ENCODE data around the gene USP48. TPM values are rescaled to one million over a fixed set of nuclear protein-coding genes. Genes with fewer than 3 reads are reported as not detected.

USP48 gene
- total and polyA plus RNA-seq, 2 of the 8 experiments (the other 6 are each of a cell fraction or from before 2014, with no cell fraction given): 12.8 to 83.5 TPM

DNA sequence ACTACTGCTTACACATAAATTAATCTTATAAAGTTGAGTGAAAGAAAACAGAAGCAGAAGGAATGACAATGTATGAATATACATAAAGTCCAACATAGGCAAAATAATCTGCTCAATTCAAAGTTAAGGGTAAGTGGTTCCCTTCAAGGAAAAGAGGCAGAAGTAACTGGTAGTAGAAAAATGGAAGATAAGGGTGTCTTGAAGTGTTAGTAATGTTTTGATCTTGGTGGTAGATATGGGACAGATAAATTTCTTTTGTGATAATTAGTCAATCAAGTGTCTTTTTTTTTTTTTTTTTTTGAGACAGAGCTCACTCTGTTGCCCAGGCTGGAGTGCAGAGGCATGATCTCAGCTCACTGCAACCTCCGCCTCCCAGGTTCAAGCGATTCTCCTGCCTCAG lies 12.7 kb downstream of the USP48 start:
- Histone ChIP-seq H3K56ac (replicated peaks; ENCODE audit: insufficient read length, low read depth, low read length) (no peak overlapping the region), H2AK5ac (ENCODE audit: low read depth, low read length) (no peak overlapping the region), H2BK120ac (replicated peaks; ENCODE audit: low read depth, low read length) (no peak overlapping the region), H3K9me3 (ENCODE audit: insufficient read depth in 2 of 2, low read depth in 1 of 2, low read length in 1 of 2) (0 out of 4 replicates have a peak, but pooled peaks cover 0 to 2% of the 10 kb centered on the region in 2 experiments), H4K20me1 (replicated peaks in 1 of 2; ENCODE audit: control insufficient read depth in 1 of 2, insufficient read depth in 2 of 2, low read length in 2 of 2) (peaks cover 5 to 11% of the 10 kb centered on the region in 2 experiments), H3K79me2 (ENCODE audit: control insufficient read depth in 1 of 2, insufficient read depth in 2 of 2, low read length in 2 of 2) (peaks cover 24 to 96% of the 10 kb centered on the region in 2 experiments), H3K9ac (replicated peaks in 1 of 4; ENCODE audit: extremely low read depth in 1 of 4, low read depth in 3 of 4, low read length in 3 of 4) (no peak overlapping the region), H3K79me1 (ENCODE audit: low read depth, low read length) (peaks cover 6% of the 10 kb centered on the region), H3K27me3 (replicated peaks in 1 of 4; ENCODE audit: control insufficient read depth in 3 of 4, extremely low read depth in 1 of 4, insufficient read depth in 3 of 4, low read length in 3 of 4) (no peaks in the 10 kb centered on the region), H4K8ac (ENCODE audit: extremely low read depth, insufficient read depth, low read length) (no peak overlapping the region), H3K18ac (ENCODE audit: extremely low read depth, low read length) (no peak overlapping the region), H3K27ac (ENCODE audit: low read depth, low read length) (no peak overlapping the region), H3K36me3 (ENCODE audit: control insufficient read depth in 2 of 4, insufficient read depth in 4 of 4, low read length in 3 of 4) (no peaks in the 10 kb centered on the region), H2BK20ac (ENCODE audit: low read length) (no peak overlapping the region), H3K14ac (ENCODE audit: insufficient read length) (no peak overlapping the region), H3K4me3 (ENCODE audit: extremely low read depth in 1 of 4, insufficient read depth in 2 of 4, low read depth in 3 of 4, low read length in 4 of 4) (no peak overlapping the region), H3K4ac (replicated peaks; ENCODE audit: insufficient read length, low read depth, low read length) (no peak overlapping the region), H3K23ac (ENCODE audit: insufficient read length) (no peak overlapping the region), H2BK15ac (ENCODE audit: low read length) (no peak overlapping the region), H4K5ac (ENCODE audit: insufficient read length, low read depth, low read length) (no peak overlapping the region), H2AFZ (ENCODE audit: low read length) (no peak overlapping the region), H3K23me2 (ENCODE audit: low read depth, low read length) (no peaks in the 10 kb centered on the region), H3K4me2 (ENCODE audit: insufficient read depth in 1 of 2, low read depth in 2 of 2, low read length in 2 of 2) (no peak overlapping the region), H2BK5ac (ENCODE audit: low read depth, low read length) (no peak overlapping the region), H2BK12ac (ENCODE audit: low read depth, low read length) (no peak overlapping the region), H4K91ac (replicated peaks; ENCODE audit: insufficient read length, low read length) (no peak overlapping the region), H3K4me1 (replicated peaks in 1 of 4; ENCODE audit: control insufficient read depth in 3 of 4, insufficient read depth in 4 of 4, low read length in 3 of 4) (peaks cover 0 to 3% (median under 1%) of the 10 kb centered on the region in 4 experiments; a peak in 4 of 7 replicates)
- DNase-seq (ENCODE audit: low read depth in 1 of 2, low spot score in 2 of 2): no peak
- WGBS, 2 experiments (ENCODE audit: extremely low coverage in 1 of 2, insufficient coverage in 1 of 2, insufficient read length in 1 of 2, insufficient replicate concordance in 2 of 2, low coverage in 1 of 2, low lambda C conversion rate in 2 of 2, missing lambda C conversion rate in 1 of 2): 84% methylated on average over 2 of the region's 2 CpGs; no CpG with 5 or more reads in 1 of the 2 experiments
- no peak for FAIRE-seq
- ChIA-PET POLR2A (ENCODE audit: partially characterized antibody) (interaction anchor here (0.6 to 3.7 kb wide), 3 partner anchors 12 to 1022 kb away, joined by 3 to 26 read pairs (median 5); partner anchors contain the start of gene USP48), CTCF (ENCODE audit: partially characterized antibody) (no interaction called here)
- TF ChIP-seq SIX5 (IDR thresholded peaks at IDR 0.05; ENCODE audit: low read depth, low read length): no peak
- no peak for TF ChIP-seq E2F6 (IDR thresholded peaks at IDR 0.05)
- no peak for TF ChIP-seq RAD21 (IDR thresholded peaks at IDR 0.05 in 1 of 2, conservative IDR thresholded peaks at IDR 0.05 in 1 of 2; ENCODE audit: low read depth in 2 of 2, low read length in 2 of 2)
- no peak for TF ChIP-seq FOSL1 (IDR thresholded peaks at IDR 0.05; ENCODE audit: insufficient read depth, low read depth, low read length)
- TF ChIP-seq GTF2F1 (IDR thresholded peaks at IDR 0.05; ENCODE audit: borderline replicate concordance, low read depth, low read length): no peak
- TF ChIP-seq, protein P1, sequence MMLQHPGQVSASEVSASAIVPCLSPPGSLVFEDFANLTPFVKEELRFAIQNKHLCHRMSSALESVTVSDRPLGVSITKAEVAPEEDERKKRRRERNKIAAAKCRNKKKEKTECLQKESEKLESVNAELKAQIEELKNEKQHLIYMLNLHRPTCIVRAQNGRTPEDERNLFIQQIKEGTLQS (IDR thresholded peaks at IDR 0.05; ENCODE audit: insufficient read depth, low read depth, low read length): no peak
- TF ChIP-seq NRF1 (IDR thresholded peaks at IDR 0.05; ENCODE audit: low read depth, low read length): no peak
- TF ChIP-seq TBP (IDR thresholded peaks at IDR 0.05; ENCODE audit: low read depth, low read length): no peak
- TF ChIP-seq PHF8 (conservative IDR thresholded peaks at IDR 0.05; ENCODE audit: low read depth, low read length): no peak
- TF ChIP-seq BCL11A (IDR thresholded peaks at IDR 0.05; ENCODE audit: low read depth in 2 of 2, low read length in 2 of 2): no peak
- no peak for TF ChIP-seq TEAD4 (IDR thresholded peaks at IDR 0.05; ENCODE audit: low read depth, low read length)
- TF ChIP-seq TAF1 (IDR thresholded peaks at IDR 0.05; ENCODE audit: low read depth, low read length): no peak
- no peak for TF ChIP-seq BRCA1 (IDR thresholded peaks at IDR 0.05; ENCODE audit: low read depth, low read length)
